ENCODE data around the gene BPIFB6.

Gene BPIFB6

DNA sequence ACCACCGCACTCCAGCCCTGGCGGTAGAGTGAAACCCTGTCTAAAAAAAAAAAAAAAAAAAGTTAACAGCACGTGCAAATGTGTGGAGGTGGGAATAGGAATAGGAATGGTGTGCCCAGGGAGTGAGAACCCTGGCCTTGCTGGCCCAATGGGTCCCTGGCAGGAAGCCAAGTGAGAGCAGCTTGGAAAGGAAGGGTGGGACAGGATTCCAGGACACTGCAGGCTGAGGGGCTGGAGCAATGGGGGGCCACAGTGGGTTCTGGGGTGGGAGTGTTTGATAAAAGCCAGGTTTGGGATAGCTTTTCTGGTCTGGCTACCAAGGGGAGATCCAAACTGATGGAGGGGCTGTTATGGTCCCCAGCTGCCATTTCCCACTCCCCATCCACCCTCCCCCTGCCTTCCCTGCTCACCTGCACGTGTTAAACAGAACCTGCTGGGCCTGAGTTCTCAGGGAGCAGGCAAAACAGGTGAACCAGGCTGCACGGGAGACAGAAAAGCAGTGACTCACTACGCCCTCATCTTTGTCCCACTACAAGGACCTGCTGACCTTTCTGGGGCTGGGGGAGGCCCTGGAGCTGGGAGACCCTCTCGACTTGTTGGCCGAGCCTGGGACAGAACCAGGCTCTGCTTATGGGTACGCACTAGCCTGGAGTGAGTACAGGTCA lies 30.5 kb upstream of the BPIFB6 start:
- no peak for TF ChIP-seq SIN3A (IDR thresholded peaks at IDR 0.05; ENCODE audit: borderline replicate concordance, insufficient read depth, low read length)

DNA sequence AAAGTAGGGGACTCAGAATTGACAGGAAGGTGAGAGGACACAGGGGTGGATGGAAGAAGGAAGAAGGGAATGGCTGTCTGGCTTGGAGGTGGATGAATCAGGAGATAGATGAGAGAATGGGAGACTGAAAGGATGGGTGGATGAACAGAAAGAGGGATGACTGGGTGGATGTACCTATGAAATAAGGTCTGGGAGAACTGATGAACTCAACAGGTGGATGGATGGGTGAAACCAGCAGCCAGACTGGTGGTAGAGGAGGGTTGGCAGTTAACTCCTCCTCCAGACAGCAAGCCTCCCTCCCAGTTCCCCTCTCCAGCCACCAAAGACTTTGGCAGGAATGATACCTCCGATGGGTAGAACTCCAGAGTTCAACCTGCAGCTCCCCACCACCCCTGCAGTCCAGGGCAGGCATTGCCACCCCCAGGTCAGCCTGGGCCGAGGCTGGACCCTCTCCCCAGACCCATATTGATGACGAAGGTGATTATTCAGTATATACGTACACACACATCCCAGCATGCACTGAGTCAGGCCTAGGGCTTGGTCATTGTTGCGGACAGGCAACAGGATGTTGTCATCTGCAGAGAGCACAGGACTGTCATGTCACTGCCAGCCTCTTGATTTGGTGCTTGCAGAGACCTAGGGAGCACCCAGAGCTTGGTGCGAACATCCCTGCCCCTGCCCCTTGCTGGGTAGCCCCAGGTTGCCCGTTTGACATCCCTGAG lies 29.2 kb upstream of the BPIFB6 start:
- TF ChIP-seq TAF1 (IDR thresholded peaks at IDR 0.05; ENCODE audit: borderline replicate concordance, insufficient read depth, low read length) (no peak), SIN3A (IDR thresholded peaks at IDR 0.05; ENCODE audit: borderline replicate concordance, insufficient read depth, low read length) (no peak), FOXP2 (optimal IDR thresholded peaks at IDR 0.05; ENCODE audit: borderline replicate concordance, extremely low read depth, extremely low read length, insufficient read depth) (no peak), POLR2AphosphoS5 (IDR thresholded peaks at IDR 0.05; ENCODE audit: low read depth, low read length) (no peak), REST (IDR thresholded peaks at IDR 0.05; ENCODE audit: insufficient read depth in 1 of 2, low read depth in 2 of 2, low read length in 2 of 2) (no peak)

DNA sequence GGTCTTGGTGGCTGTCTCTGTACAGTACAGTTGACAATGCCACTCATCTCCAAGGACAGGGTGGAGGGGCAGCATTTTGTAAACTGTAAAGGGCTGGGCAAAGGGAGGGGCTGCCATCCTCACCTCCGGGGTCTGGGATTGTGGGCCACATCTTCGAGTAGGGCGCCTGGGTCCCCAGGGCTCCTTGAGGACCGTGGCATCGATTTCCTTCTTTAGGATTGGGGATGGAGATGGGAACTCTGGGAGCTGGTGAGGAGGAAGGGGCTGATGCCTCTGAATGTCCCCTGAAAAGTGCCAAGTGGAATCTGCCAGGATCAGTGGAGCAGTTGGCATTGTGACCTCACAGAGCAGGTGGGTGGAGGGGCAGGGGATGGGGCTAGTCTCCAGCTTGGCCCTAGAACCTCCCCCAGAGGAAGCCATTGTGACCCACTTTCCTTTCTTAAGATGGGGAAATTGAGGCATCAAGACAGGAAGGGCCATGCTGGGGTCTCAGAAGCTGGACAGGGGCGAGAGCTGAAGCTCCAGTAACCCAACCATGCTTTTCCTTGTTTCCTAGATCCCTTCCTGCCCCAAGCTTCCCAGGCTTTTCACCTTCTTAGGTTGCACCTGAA lies 27.2 kb upstream of the BPIFB6 start, which contains the start of gene SUN5:
Gene SUN5 (minus strand): TSS at position 293 of the 611 bp plus-strand sequence. CDS start 93 bp downstream, at position 200.
- TF ChIP-seq TAF1 (IDR thresholded peaks at IDR 0.05; ENCODE audit: borderline replicate concordance, insufficient read depth, low read length) (no peak), POLR2AphosphoS5 (IDR thresholded peaks at IDR 0.05; ENCODE audit: low read depth, low read length) (no peak), FOXP2 (optimal IDR thresholded peaks at IDR 0.05; ENCODE audit: borderline replicate concordance, extremely low read depth, extremely low read length, insufficient read depth) (no peak), SIN3A (IDR thresholded peaks at IDR 0.05; ENCODE audit: borderline replicate concordance, insufficient read depth, low read length) (no peak)

GRCh38 chr20:33005132-33005566 lies 26.3 kb upstream of the BPIFB6 start:
- no peak for TF ChIP-seq FOXP2 (optimal IDR thresholded peaks at IDR 0.05; ENCODE audit: borderline replicate concordance, extremely low read depth, extremely low read length, insufficient read depth)
- TF ChIP-seq REST (IDR thresholded peaks at IDR 0.05; ENCODE audit: insufficient read depth in 1 of 2, low read depth in 2 of 2, low read length in 2 of 2) = no peak
- no peak for TF ChIP-seq SIN3A (IDR thresholded peaks at IDR 0.05; ENCODE audit: borderline replicate concordance, insufficient read depth, low read length)
- TF ChIP-seq POLR2AphosphoS5 (IDR thresholded peaks at IDR 0.05; ENCODE audit: low read depth, low read length) = no peak
- no peak for TF ChIP-seq TAF1 (IDR thresholded peaks at IDR 0.05; ENCODE audit: borderline replicate concordance, insufficient read depth, low read length)

DNA sequence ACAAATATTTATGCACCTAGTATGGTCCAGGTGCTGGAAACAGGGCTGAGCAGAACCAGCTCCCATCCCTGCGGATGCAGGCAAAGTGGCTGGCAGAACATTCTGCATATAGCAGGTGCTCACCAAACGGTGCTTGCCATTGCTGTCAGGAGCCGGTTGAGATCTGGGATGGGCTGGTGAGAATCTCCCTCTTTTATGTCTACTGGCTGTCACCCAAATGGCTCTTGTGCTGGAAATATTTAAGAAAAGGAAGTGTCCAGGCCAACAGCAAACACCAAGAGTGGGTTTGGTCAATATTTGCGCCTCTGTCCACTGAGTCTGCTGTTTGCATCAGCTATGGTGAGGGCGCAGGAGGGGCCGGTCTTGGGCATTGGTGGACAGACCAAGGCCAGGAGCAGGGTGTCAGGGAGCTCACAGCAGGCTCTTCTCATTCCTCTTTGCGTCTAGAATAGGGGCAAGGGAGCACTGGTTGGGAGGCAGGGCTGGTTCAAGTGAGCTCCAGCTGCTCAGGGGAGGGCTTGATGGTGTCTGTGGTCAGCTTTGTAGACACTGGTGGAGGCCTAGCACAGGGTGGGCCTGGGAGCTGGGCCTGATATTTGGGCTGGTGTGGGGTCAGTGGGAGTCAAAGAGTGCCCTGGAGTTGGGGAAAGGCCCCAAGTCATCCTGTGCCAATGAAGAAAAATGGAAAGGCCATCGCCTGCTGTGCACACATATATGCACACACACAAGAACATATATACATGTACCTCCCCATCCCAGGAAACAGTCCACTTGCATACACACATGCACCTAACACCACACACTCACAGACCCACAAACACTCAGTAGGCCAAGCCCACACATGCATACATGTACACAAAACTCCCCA lies 25.3 kb upstream of the BPIFB6 start:
- no peak for TF ChIP-seq TAF1 (IDR thresholded peaks at IDR 0.05; ENCODE audit: borderline replicate concordance, insufficient read depth, low read length)
- no peak for TF ChIP-seq REST (IDR thresholded peaks at IDR 0.05; ENCODE audit: insufficient read depth in 1 of 2, low read depth in 2 of 2, low read length in 2 of 2)
- TF ChIP-seq POLR2AphosphoS5 (IDR thresholded peaks at IDR 0.05; ENCODE audit: low read depth, low read length) = no peak
- TF ChIP-seq SIN3A (IDR thresholded peaks at IDR 0.05; ENCODE audit: borderline replicate concordance, insufficient read depth, low read length) = no peak
- no peak for TF ChIP-seq FOXP2 (optimal IDR thresholded peaks at IDR 0.05; ENCODE audit: borderline replicate concordance, extremely low read depth, extremely low read length, insufficient read depth)

Data from PFSK-1 (cell line).